Hepatocyte (in vitro differentiated cells): Measurements from ENCODE around the gene RFC2.

Experiments used
- CTCF ChIP-seq: fragments of 200-600 bp; sonication (generic); IDR thresholded peaks from 2 replicates; pipeline ENCODE4 v1.5.1; 2016; ENCODE audit warnings: antibody characterized with exemption, mild to moderate bottlenecking; ENCODE audit not compliant: poor library complexity
- EZH2 ChIP-seq: fragments of 200-600 bp; sonication (generic); IDR thresholded peaks from 2 replicates; pipeline ENCODE4 v1.6.1; 2016; ENCODE audit warnings: antibody characterized with exemption, mild to moderate bottlenecking, borderline replicate concordance

DNA sequence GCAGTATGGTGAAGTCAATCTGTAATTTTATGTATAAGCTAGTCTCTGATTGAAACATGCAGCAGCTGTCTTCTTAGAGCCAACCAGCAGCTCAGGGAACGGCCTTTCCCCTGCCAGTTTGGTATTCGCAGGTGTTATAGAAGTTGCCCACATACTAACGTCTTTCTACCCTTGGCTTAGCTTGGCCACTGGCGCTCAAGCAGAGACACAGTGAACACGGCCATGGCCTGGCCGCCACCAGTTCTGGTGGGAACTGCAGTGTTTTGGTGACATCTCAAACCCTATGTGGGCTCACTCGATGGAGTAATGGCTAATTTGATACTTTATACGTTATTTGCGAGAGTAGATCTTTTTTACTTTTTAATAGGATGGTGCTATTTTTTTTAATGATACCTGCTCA, 63.0 kb downstream of the RFC2 start:
- TF ChIP-seq CTCF (no peak), EZH2 (no peak)
